ENCODE data around the gene ERC2. TPM values are rescaled to one million over a fixed set of nuclear protein-coding genes. Genes with fewer than 3 reads are reported as not detected.

Gene ERC2
- total and polyA plus RNA-seq, 2 of the 13 experiments (the other 11 are each of a cell fraction or from before 2014, with no cell fraction given): 0.16 to 0.22 TPM

GRCh38 chr3:55486857-55487380 is 981.3 kb downstream of the ERC2 start, which contains the start of gene WNT5A:
WNT5A (minus strand) TSS chr3:55487306; CDS start chr3:55486985, 321 bp downstream.
- Histone ChIP-seq H3K4me3 (replicated peaks in 1 of 3; ENCODE audit: insufficient read depth in 1 of 3, low read depth in 2 of 3, low read length in 3 of 3) (no peak within 1 kb of the TSS), H3K9ac (ENCODE audit: insufficient read depth, low read depth, low read length) (no peak within 1 kb of the TSS), H3K36me3 (replicated peaks in 1 of 2; ENCODE audit: control insufficient read depth in 1 of 2, insufficient read depth in 2 of 2, low read length in 2 of 2) (no peaks in the 10 kb centered on the region), H4K20me1 (ENCODE audit: insufficient read depth, low read length) (no peaks in the 10 kb centered on the region), H3K79me2 (ENCODE audit: insufficient read depth, low read length) (no peaks in the 10 kb centered on the region), H3K4me1 (ENCODE audit: insufficient read depth, low read length) (peaks cover 5% of the 10 kb centered on the region; the same call in 1 of the 2 replicates), H3K27ac (ENCODE audit: extremely low read length, insufficient read depth, low read length) (no peak within 1 kb of the TSS), H2AFZ (ENCODE audit: low read length) (no peak within 1 kb of the TSS), H3K9me3 (ENCODE audit: low read length) (no peaks in the 10 kb centered on the region), H3K4me2 (ENCODE audit: low read depth, low read length) (peak within 1 kb of the TSS; percentile 27; the same call in 1 of the 2 replicates), H3K27me3 (ENCODE audit: control insufficient read depth in 1 of 2, insufficient read depth in 2 of 2, low read length in 2 of 2) (peaks cover 4 to 36% of the 10 kb centered on the region in 2 experiments; a peak in 4 of 5 replicates)
- ATAC-seq: no peak; the same call in 2 of the 3 replicates
- no peak for DNase-seq (ENCODE audit: low spot score)
- WGBS (ENCODE audit: low lambda C conversion rate): 8% methylated on average over 30 of the region's 52 CpGs
- BruUV-seq (replicated peaks): no TSS peak
- in situ Hi-C loops (cut with HindIII; ENCODE audit: extremely low pct_ligation_motif_present, low pct_unique_long_range_greater_than_20kb): loop anchor here (5.0 to 10.0 kb wide), 3 partner anchors 258 to 758 kb away; no protein-coding TSS in a partner anchor
- no peak for FAIRE-seq
- TF ChIP-seq ZNF800 (CRISPR knock-in tag; IDR thresholded peaks at IDR 0.05) (peak; percentile 95), HDAC6 (IDR thresholded peaks at IDR 0.05; ENCODE audit: low read depth, low read length) (0 out of 2 replicates have a peak, but pooled peaks have one; percentile 47), SMARCC2 (IDR thresholded peaks at IDR 0.05) (no peak)
- POLR2A ChIA-PET: no interaction called here
- intact Hi-C loops (cut with micrococcal nuclease; ENCODE audit: unreplicated experiment): no loop called here
- CTCF ChIA-PET (ENCODE audit: low intra/inter-chr PET ratio, low total read pairs): no interaction called here

- in situ Hi-C loops (cut with HindIII; ENCODE audit: extremely low pct_ligation_motif_present, low pct_unique_long_range_greater_than_20kb): loop anchor here (5.0 to 10.0 kb wide), 3 partner anchors 259 to 759 kb away; no protein-coding TSS in a partner anchor
- peaks cover 4 to 36% of the 10 kb centered on the region in 2 experiments; a peak in 4 of 5 replicates for H3K27me3 ChIP-seq (ENCODE audit: control insufficient read depth in 1 of 2, insufficient read depth in 2 of 2, low read length in 2 of 2)
- no peaks in the 10 kb centered on the region for H4K20me1 ChIP-seq (ENCODE audit: insufficient read depth, low read length)
- peaks cover 5% of the 10 kb centered on the region; the same call in 1 of the 2 replicates for H3K4me1 ChIP-seq (ENCODE audit: insufficient read depth, low read length)
- no TSS peak for BruUV-seq (replicated peaks)
- H3K79me2 ChIP-seq (ENCODE audit: insufficient read depth, low read length): no peaks in the 10 kb centered on the region
- no peak overlapping the region for H2AFZ ChIP-seq (ENCODE audit: low read length)
- no peaks in the 10 kb centered on the region for H3K36me3 ChIP-seq (replicated peaks in 1 of 2; ENCODE audit: control insufficient read depth in 1 of 2, insufficient read depth in 2 of 2, low read length in 2 of 2)
- H3K27ac ChIP-seq (ENCODE audit: extremely low read length, insufficient read depth, low read length): no peak overlapping the region
- DNase-seq (ENCODE audit: low spot score) (no peak), ATAC-seq (no peak), FAIRE-seq (no peak)
- H3K9ac ChIP-seq (ENCODE audit: insufficient read depth, low read depth, low read length): no peak overlapping the region
- H3K4me3 ChIP-seq (replicated peaks in 1 of 3; ENCODE audit: insufficient read depth in 1 of 3, low read depth in 2 of 3, low read length in 3 of 3): no peak overlapping the region
- ChIA-PET POLR2A (no interaction called here), CTCF (ENCODE audit: low intra/inter-chr PET ratio, low total read pairs) (interaction anchor here (1.4 to 1.7 kb wide), 2 partner anchors 261 to 817 kb away, joined by 4 to 10 read pairs; no protein-coding TSS in a partner anchor)
- WGBS (ENCODE audit: low lambda C conversion rate): 19% methylated on average over 16 of the region's 49 CpGs
- intact Hi-C loops (cut with micrococcal nuclease; ENCODE audit: unreplicated experiment): no loop called here
- H3K9me3 ChIP-seq (ENCODE audit: low read length): no peaks in the 10 kb centered on the region
- H3K4me2 ChIP-seq (ENCODE audit: low read depth, low read length): no peak overlapping the region
- no peak for TF ChIP-seq ZNF83 (CRISPR knock-in tag; IDR thresholded peaks at IDR 0.05; ENCODE audit: borderline replicate concordance)
- TF ChIP-seq, protein P1, sequence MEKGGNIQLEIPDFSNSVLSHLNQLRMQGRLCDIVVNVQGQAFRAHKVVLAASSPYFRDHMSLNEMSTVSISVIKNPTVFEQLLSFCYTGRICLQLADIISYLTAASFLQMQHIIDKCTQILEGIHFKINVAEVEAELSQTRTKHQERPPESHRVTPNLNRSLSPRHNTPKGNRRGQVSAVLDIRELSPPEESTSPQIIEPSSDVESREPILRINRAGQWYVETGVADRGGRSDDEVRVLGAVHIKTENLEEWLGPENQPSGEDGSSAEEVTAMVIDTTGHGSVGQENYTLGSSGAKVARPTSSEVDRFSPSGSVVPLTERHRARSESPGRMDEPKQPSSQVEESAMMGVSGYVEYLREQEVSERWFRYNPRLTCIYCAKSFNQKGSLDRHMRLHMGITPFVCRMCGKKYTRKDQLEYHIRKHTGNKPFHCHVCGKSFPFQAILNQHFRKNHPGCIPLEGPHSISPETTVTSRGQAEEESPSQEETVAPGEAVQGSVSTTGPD (CRISPR knock-in tag; IDR thresholded peaks at IDR 0.05): no peak
- TF ChIP-seq MED13 (CRISPR knock-in tag; IDR thresholded peaks at IDR 0.05): no peak
- no peak for TF ChIP-seq GTF2F1 (IDR thresholded peaks at IDR 0.05; ENCODE audit: low read length)
- no peak for TF ChIP-seq XRCC5 (optimal IDR thresholded peaks at IDR 0.05; ENCODE audit: low read length)
- no peak for TF ChIP-seq ZNF703 (CRISPR knock-in tag; IDR thresholded peaks at IDR 0.05; ENCODE audit: borderline replicate concordance)
- TF ChIP-seq NFYB (CRISPR knock-in tag; IDR thresholded peaks at IDR 0.05): no peak
- no peak for TF ChIP-seq ZMYM3 (CRISPR knock-in tag; IDR thresholded peaks at IDR 0.05)
- no peak for TF ChIP-seq YEATS4 (CRISPR knock-in tag; IDR thresholded peaks at IDR 0.05; ENCODE audit: borderline replicate concordance)
These were observed 982.0 kb downstream of the ERC2 start for GRCh38 chr3:55486101-55486856.
